Measurements from ENCODE around the gene GJB1.
"Not testable (repeated sequence)": the region's sequence is repeated elsewhere in the genome, so short reads cannot be mapped to it uniquely, and the experiment has no call there.

GJB1 gene

GRCh38 chrX:71222929-71223328, at the start of gene GJB1:
Gene GJB1 (plus strand): TSS chrX:71223224. CDS start chrX:71223708, 484 bp downstream.
- no peak for DNase-seq

DNA sequence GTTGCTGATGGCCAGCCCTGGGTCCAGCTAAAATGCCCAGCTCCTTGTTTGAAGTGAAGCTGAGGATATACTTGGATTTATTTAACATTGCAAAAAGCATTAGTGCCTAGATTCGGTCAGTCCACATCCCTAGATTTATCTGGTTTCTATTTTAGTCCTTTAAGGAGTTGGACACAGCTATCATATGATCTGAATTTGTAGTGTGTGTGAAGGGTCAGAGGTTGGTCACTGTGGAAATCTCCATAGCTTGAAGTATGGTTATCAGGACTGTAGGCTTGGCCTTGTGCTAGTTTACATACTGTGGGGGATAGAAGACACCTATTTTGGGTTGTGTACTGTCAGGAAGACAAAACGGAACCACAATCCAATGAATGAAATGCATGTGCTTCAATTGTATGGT, 49.6 kb upstream of the GJB1 start:
- DNase-seq, result no peak

DNA sequence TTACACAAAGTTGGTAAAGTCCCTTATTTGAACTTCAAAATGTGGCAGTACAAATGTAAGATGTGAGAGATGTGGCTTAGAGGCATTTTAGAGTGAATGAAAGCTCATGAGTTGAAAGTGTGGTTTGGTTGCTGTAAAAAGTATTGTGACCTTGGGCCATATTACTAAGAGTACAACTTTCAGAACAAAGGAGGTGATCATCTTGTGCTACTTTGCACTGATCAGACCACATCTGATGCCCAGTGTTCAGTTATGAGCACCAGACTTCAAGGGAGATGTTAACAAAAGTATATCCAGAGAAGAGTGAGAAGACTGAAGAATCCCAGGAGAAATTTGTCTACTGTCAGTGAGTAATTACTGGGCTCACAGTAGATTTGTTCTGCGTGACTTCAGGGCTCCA, 48.2 kb upstream of the GJB1 start:
- DNase-seq, result no peak

- DNase-seq, result no peak
Measured at GRCh38 chrX:71175531-71175930, 47.5 kb upstream of the GJB1 start.

GRCh38 chrX:71177327-71177726, 45.7 kb upstream of the GJB1 start:
- DNase-seq, result no peak

DNA sequence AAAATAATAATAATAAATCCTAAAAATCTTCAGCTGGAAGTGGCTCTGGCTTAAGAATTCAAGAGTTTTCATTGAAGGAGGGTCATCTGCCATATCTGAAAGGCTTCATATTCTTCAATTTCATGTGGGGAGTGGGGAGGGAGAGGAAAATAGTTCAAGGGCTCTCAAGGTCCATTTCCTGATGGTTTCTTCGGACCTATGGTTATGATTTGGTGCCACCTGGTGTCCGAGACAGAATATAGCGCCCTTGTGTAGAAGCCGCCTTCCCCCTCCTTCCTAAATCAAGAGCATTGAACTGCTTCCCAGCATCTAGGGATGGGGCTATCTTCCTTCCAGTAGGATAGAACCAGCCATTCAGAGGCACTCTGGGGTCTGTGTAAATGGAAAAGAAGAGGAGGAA, 44.1 kb upstream of the GJB1 start:
- peak in 1 of 2 experiments; percentile 39 for DNase-seq

- not testable (repeated sequence) for DNase-seq
Measured at GRCh38 chrX:71180579-71181265, 42.3 kb upstream of the GJB1 start.

DNA sequence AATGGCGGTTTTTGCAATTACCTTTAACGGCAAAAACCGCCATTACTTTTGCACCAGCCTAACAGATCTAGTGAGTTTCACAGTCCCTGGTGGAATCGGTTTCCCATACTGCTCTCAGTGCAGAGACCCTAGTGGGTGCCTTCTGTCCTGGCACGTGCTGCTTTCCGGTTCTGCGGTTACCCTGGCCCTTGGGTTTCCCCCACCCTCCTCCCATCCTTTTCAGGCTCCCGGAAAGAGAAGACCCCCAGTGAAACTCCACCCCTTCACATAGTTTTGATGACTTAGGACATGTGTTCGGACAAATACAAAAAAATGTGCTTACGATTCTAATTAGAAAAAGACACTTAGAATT, 41.5 kb upstream of the GJB1 start:
- DNase-seq, result no peak

GRCh38 chrX:71181910-71182799, 40.9 kb upstream of the GJB1 start:
- peak; percentile 55 to 78 for DNase-seq

DNA sequence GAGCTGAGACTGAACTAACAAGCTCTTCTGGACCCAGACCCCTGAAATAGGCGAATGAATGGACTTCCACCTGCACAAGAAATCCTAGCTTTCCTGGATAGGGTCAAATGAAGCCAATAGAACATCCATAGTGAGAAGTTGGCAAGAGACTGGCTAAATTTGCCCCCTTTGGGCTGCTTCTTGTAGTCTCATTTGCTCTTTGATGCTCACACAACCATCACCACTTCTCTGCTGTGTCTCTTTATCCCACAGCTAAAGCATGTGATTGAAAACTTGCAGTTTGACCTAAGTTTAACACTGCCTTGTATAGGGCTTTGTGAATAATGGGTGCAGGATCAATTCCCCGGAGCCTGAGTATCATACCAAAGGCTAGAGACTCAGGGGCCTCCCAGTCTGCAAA, 40.2 kb upstream of the GJB1 start:
- DNase-seq, result no peak

DNA sequence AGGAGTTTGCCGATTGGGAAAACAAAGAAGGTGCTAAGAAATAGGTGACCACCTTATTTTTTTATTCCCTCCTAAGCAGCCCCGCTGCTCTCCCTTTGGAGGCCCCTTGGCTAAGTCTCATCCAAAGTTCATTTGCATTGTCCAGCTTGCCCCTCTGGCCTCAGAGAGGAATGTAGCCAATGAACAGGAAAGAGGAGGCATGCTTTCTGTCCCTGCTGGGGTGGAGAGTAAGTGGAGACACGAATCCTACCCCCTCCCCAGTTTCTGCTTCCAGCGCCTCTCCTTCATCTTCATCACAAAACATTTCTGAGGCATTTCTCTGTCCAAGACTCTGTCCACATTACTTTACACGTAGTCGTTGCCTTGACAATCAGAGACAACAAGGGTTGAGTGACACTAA, 39.7 kb upstream of the GJB1 start:
- no peak for DNase-seq

DNA sequence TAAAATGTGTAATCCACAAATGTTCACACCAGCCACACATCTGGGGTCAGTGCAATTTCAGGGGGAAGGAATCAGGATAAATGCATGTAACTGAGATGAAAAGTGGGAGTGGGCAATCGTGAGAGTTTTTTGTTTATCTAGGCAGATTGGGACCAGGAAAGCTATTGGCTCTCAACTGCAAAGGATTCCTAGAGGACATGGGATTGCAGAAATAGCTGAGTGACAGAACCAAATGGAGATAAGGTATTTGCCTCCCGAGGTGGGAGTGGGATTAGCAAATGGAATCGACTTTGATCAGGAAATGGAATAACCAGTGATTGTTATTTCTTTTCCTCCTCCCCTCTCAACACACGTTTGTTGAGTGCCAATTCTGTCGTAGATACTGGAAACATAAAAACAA, 38.9 kb upstream of the GJB1 start:
- DNase-seq, result no peak

DNA sequence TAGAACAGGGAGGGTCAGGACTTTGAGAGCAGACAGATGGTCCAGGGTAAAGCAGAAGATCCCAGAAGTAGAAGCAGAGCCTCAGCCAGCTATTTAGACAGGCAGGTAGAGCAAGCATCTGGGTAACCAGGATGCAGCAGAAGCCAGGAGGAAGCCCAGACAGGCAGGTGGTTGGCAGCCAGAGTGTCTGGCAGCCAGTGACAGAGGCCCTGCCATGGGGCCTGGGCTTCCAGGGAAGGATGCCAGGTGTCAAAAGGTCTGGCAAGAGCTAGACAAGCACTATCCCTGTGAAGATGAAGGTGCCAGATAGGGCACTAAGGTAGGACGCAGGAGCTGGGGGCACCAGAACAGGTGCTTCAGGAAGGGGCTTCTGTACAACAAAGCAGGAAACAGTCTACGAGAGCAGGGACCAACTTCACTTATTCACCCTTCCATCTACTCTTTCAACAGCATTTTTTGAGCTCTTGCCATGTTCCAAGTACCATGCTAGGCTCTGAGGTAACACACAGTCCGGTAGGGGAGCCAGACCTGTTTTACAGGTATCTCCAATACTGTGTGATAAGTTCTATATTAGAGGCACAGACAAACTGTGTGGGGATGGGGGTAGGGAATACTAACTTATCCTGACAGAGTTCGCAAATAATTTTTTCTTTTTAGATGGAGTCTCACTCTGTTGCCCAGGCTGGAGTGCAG, 38.1 kb upstream of the GJB1 start:
- DNase-seq, result no peak

DNA sequence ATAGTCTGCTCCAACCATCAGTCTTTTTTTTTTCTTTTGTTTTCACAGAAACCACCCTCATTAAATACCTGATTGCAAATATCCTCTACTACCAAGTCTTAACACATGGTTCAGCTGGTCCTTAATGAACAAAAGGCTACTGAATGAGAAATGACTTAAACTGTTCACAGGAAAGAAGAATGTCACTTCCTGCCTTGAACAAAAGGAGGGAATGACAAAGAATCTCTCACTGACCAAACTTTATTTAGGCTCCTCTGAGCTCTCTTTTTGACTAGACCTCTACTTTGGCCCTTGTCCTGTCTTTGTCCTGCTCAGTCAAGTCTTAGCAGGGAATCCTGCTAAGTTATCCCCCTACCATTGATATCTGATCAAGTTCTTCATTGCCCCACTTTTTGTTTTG, 31.8 kb upstream of the GJB1 start:
- no peak for DNase-seq

- no peak for DNase-seq
Measured at GRCh38 chrX:71195964-71196649, 26.9 kb upstream of the GJB1 start.

GRCh38 chrX:71198066-71198465, 25.0 kb upstream of the GJB1 start:
- DNase-seq, result no peak

DNA sequence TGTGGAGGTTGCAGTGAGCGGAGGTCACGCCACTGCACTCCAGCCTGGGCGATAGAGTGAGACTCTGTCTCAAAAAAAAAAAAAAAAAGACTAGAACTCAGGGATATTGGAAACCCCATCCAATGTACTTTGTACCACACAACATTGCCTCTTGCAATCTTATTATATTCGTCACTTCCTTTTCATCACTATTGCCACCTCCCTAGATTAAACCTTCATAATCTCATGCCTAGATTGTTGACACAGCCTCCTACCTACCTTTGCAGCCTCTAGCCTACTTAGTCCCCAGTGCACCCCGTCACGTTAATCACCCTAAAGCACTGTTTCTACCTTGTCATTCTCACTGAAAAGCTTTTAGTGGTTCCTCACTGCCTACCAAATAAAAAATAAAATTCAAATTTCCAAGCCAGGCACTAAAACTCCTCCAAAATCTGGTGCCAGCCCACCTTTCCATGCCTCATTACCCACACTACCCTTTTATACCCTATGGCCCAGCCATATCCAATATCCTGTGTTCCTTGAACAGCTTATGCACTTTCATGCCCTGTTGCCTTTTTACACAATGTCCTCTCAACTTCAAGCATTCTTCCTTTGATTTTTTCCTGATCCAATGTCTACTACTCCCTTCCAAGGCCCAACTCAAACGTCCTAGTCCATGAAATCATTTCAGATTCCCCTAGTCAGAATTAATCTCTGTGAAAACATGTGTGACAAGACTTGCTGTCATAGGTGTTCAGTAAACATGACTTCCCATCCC, 23.6 kb upstream of the GJB1 start:
- no peak for DNase-seq

DNA sequence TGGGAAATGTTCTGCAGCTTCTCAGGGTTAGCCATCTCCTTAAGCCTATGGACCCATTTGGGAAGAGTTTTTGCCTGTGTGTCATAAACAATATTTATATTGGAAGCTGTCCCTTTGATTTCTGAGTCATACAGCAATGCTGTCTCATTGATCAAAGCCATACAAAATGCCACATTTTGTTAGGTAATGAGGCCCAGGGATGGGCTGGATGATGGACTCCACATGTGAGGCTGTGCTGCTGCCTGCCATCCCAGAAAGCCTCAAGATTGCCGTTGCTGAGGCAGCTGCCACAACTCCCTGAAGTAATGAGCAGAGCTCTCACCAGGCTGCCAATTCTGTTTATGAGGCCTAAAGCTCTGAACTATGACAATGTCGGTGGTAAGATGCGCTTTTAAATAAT, 12.2 kb upstream of the GJB1 start:
- DNase-seq, result no peak

- no peak for DNase-seq
Measured at GRCh38 chrX:71212536-71212935, 10.5 kb upstream of the GJB1 start.

- no peak for DNase-seq
Measured at GRCh38 chrX:71214152-71214551, 8.9 kb upstream of the GJB1 start.

DNA sequence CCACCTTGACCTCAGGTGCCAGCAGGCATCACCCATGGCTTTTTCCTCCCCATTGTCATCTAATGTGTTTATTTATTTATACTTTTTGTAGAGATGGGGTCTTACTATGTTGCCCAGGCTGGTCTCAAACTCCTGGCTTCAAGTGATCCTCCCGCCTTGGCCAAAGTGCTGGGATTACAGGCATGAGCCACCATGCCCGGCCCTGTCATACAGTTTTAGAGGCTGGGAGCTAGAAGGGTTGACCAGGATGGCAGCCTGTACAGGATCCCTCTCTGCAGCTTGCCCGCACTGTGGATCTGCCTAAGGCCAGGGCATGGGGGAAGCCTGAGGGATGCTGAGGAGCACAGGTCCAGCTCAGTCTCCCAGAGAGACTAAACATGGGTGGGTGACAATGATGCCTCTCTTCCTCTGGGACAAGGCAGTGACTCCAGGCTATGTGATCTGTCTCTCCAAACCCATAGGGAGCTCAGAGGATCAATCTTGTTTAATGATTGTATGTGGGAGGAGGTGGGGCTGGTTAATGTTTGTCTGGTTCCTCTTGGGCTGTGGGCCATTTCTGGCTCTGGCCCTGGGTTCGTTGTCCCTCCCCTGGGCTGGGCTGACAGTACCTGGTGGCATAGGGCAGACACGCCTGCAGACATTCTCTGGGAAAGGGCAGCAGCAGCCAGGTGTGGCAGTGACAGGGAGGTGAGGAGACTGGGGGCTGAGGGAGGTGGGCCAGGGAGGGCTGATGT, 8.3 kb upstream of the GJB1 start:
- DNase-seq, result no peak
